Parathyroid adenoma (tissue), 2 donors: ENCODE data around the gene SUN5.

Experiments
- H2AFZ ChIP-seq: fragments of 300-600 bp; sonication (generic); one replicate; pipeline ENCODE4 v1.7.0; 2017; ENCODE audit warnings: antibody characterized with exemption, mild to moderate bottlenecking
- H3K27ac ChIP-seq: fragments of 300-600 bp; sonication (generic); one replicate; pipeline ENCODE4 v1.7.0; 2017
- H3K27me3 ChIP-seq: fragments of 300-600 bp; sonication (generic); one replicate; pipeline ENCODE4 v1.7.0; 2017; ENCODE audit warnings: low read length; ENCODE audit not compliant: control insufficient read depth, insufficient read depth
- H3K36me3 ChIP-seq: fragments of 300-600 bp; sonication (generic); one replicate; pipeline ENCODE4 v1.7.0; 2017; ENCODE audit warnings: low read length; ENCODE audit not compliant: control insufficient read depth, insufficient read depth
- H3K4me1 ChIP-seq: fragments of 300-600 bp; sonication (generic); one replicate; pipeline ENCODE4 v1.7.0; 2017; ENCODE audit warnings: control low read depth
- H3K4me2 ChIP-seq: fragments of 300-600 bp; sonication (generic); one replicate; pipeline ENCODE4 v1.7.0; 2017; ENCODE audit warnings: low read length
- H3K4me3 ChIP-seq: fragments of 300-600 bp; sonication (generic); one replicate; pipeline ENCODE4 v1.7.0; 2017; ENCODE audit warnings: low read depth, low read length
- H3K79me2 ChIP-seq: fragments of 300-600 bp; sonication (generic); one replicate; pipeline ENCODE4 v1.7.0; 2017; ENCODE audit warnings: control low read depth
- H3K9ac ChIP-seq: fragments of 300-600 bp; sonication (generic); one replicate; pipeline ENCODE4 v1.7.0; 2017; ENCODE audit warnings: mild to moderate bottlenecking
- H3K9me3 ChIP-seq: fragments of 300-600 bp; sonication (generic); one replicate; pipeline ENCODE4 v1.7.0; 2017; ENCODE audit warnings: low read length; ENCODE audit not compliant: control insufficient read depth
- CTCF ChIP-seq: fragments of 300-600 bp; sonication (generic); IDR thresholded peaks from one replicate; pipeline ENCODE4 v1.7.0; 2017; ENCODE audit warnings: antibody characterized with exemption, mild to moderate bottlenecking
- donor health status: primary hyperparathyroidism.

SUN5 gene

GRCh38 chr20:33010133-33010504 is 5.9 kb upstream of the SUN5 start:
- no peak for TF ChIP-seq CTCF
- no peak overlapping the region for H3K9ac ChIP-seq
- H3K4me2 ChIP-seq, result no peak overlapping the region
- H3K4me3 ChIP-seq, result no peak overlapping the region
- no peaks in the 10 kb centered on the region for H3K36me3 ChIP-seq
- H3K9me3 ChIP-seq, result no peaks in the 10 kb centered on the region
- no peak overlapping the region for H2AFZ ChIP-seq
- no peaks in the 10 kb centered on the region for H3K27me3 ChIP-seq
- H3K4me1 ChIP-seq, result no peaks in the 10 kb centered on the region
- H3K79me2 ChIP-seq, result no peaks in the 10 kb centered on the region
- H3K27ac ChIP-seq, result no peak overlapping the region

GRCh38 chr20:33009214-33010132 is 5.2 kb upstream of the SUN5 start:
- Histone ChIP-seq H3K4me3 (no peak overlapping the region), H3K4me2 (no peak overlapping the region), H3K9me3 (no peaks in the 10 kb centered on the region), H3K27ac (no peak overlapping the region), H3K79me2 (no peaks in the 10 kb centered on the region), H2AFZ (peak overlapping the region; percentile 25), H3K4me1 (no peaks in the 10 kb centered on the region), H3K27me3 (no peaks in the 10 kb centered on the region), H3K9ac (no peak overlapping the region), H3K36me3 (no peaks in the 10 kb centered on the region)
- TF ChIP-seq CTCF, result no peak

GRCh38 chr20:33008336-33009213 is 4.3 kb upstream of the SUN5 start:
- no peak for TF ChIP-seq CTCF
- Histone ChIP-seq H3K79me2 (no peaks in the 10 kb centered on the region), H2AFZ (no peak overlapping the region), H3K9me3 (no peaks in the 10 kb centered on the region), H3K4me2 (no peak overlapping the region), H3K27me3 (no peaks in the 10 kb centered on the region), H3K4me3 (no peak overlapping the region), H3K9ac (no peak overlapping the region), H3K27ac (no peak overlapping the region), H3K4me1 (no peaks in the 10 kb centered on the region), H3K36me3 (no peaks in the 10 kb centered on the region)

GRCh38 chr20:33007376-33008335 is 3.4 kb upstream of the SUN5 start, which contains the start of gene BPIFB2:
Gene BPIFB2 (plus strand): TSS chr20:33007704. CDS start chr20:33008575, 871 bp downstream.
- Histone ChIP-seq H3K9me3 (no peaks in the 10 kb centered on the region), H3K9ac (no peak within 1 kb of the TSS), H3K4me3 (no peak within 1 kb of the TSS), H3K27ac (no peak within 1 kb of the TSS), H3K27me3 (no peaks in the 10 kb centered on the region), H3K4me1 (no peaks in the 10 kb centered on the region), H3K79me2 (no peaks in the 10 kb centered on the region), H2AFZ (no peak within 1 kb of the TSS), H3K36me3 (no peaks in the 10 kb centered on the region), H3K4me2 (no peak within 1 kb of the TSS)
- TF ChIP-seq CTCF, result no peak
